OCI-LY3 (cell line): ENCODE results near the gene SH2B2.

Experiments
- CTCF ChIP-seq: fragments of 200-600, 300-600 bp; sonication (generic); IDR thresholded peaks from 2 replicates; pipeline ENCODE4 v1.5.1; 2014; ENCODE audit warnings: antibody characterized with exemption, low read length, low read depth
- EZH2phosphoT487 ChIP-seq: fragments of 200-600 bp; shearing (Covaris generic); IDR thresholded peaks from 2 replicates; pipeline ENCODE4 v1.6.1; 2018; ENCODE audit warnings: antibody characterized with exemption, mixed run types, low read depth

DNA sequence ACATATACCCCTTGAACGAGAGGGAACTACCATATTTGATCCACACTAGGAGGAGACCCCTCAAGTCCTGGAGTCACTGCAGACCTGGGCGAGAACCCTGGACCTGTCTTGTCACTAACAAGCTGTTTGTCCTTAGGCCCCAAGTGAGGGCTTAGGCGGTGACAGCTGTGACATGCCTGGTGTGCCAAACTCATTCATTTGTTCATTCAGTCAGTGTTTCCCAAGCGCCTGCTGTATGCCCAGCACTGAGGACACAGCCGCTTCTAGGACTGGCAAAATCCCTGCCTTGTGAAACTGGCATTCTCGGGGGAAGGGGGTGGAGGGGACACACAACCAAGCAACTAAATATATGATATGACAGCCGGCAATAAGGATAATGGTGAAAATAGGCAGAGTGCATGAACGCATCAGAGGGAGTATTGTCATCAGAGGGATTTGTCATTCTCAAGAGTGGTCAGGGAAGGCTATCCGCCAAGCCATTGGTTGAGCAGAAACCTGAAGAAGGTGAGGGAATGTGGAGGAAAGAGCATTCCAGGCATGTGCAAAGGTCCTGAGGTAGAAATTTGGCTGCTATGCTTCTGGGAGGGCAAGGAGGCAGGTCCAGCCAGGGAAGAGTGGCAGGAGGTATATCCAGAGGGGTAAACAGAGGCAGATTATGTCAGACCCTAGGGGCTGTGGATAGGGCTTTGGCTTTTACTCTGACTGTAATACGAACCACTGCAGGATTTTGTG is 11.0 kb downstream of the SH2B2 start:
- TF ChIP-seq CTCF (no peak), EZH2phosphoT487 (no peak)
